Raji (cell line): Measurements from ENCODE around the gene CTDSP1.

Experiments used
- POLR2A ChIP-seq: IDR thresholded peaks from 2 replicates; pipeline ENCODE4 v1.6.1; 2011; ENCODE audit warnings: low read depth, low read length, control low read depth; ENCODE audit not compliant: insufficient read depth

Gene CTDSP1

GRCh38 chr2:218370410-218371063, 29.1 kb upstream of the CTDSP1 start:
- TF ChIP-seq POLR2A = peak; percentile 24; the same call in 1 of the 2 replicates

- TF ChIP-seq POLR2A = no peak
Observed at GRCh38 chr2:218371983-218372350, 27.7 kb upstream of the CTDSP1 start.

DNA sequence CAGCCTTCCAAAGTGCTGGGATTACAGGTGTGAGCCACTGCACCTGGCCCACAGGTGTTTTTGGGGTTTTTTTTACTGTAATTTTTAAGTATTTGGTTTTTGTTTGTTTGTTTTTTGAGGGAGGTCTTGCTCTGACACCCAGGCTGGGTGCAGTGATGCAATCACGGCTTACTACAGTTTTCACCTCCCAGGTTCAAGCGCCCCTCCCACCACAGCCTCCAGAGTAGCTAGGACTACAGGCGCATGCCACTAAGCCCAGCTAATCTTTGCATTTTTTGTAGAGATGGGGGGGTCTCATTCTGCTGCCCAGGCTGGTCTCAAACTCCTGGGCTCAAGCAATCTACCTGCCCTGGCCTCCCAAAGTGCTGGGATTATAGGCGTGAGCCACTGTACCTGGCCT, 24.9 kb upstream of the CTDSP1 start:
- TF ChIP-seq POLR2A = no peak

GRCh38 chr2:218375212-218375611, 24.5 kb upstream of the CTDSP1 start:
- TF ChIP-seq POLR2A = no peak

- TF ChIP-seq POLR2A = no peak
Observed at GRCh38 chr2:218378053-218378452, 21.6 kb upstream of the CTDSP1 start.

DNA sequence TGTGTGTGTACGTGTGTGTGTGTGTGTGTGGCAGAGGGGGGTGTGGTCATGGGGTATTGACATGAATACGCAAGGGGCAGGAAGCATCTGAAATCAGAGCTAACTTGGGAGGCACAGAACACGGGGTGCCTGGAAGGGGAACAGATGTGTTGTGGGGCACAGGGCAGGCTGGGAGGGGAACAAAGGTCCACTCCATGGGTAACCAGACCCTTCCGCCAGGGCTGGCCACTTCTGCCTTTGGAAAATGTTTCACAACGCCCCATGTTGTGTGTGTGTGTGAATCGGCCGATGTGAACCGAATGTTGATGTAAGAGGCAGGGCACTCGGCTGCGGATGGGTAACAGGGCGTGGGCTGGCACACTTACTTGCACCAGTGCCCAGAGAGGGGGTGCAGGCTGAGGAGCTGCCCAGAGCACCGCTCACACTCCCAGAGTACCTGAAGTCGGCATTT, 17.7 kb upstream of the CTDSP1 start, which contains the start of gene SLC11A1:
SLC11A1 (plus strand) TSS at position 358 of the 451 bp plus-strand sequence. CDS start 96 bp downstream, outside the sequence.
- TF ChIP-seq POLR2A = peak; percentile 33; the same call in 1 of the 2 replicates

DNA sequence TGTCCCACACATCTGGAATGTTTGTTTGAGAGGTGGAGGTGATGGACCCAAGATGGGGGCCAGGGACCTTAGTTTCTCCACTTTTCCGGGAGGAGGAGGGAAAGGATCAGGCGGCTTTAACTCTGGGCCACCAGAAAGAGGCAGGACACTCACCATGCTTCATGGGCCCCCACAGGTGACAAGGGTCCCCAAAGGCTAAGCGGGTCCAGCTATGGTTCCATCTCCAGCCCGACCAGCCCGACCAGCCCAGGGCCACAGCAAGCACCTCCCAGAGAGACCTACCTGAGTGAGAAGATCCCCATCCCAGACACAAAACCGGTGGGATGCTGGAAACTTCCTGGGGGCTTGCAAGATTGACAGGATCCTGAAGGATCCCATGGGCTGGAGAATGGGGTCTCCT, 16.9 kb upstream of the CTDSP1 start:
- no peak for TF ChIP-seq POLR2A

- TF ChIP-seq POLR2A = no peak
Observed at GRCh38 chr2:218383892-218384519, 15.7 kb upstream of the CTDSP1 start.

- TF ChIP-seq POLR2A = no peak
Observed at GRCh38 chr2:218384975-218385374, 14.7 kb upstream of the CTDSP1 start.

DNA sequence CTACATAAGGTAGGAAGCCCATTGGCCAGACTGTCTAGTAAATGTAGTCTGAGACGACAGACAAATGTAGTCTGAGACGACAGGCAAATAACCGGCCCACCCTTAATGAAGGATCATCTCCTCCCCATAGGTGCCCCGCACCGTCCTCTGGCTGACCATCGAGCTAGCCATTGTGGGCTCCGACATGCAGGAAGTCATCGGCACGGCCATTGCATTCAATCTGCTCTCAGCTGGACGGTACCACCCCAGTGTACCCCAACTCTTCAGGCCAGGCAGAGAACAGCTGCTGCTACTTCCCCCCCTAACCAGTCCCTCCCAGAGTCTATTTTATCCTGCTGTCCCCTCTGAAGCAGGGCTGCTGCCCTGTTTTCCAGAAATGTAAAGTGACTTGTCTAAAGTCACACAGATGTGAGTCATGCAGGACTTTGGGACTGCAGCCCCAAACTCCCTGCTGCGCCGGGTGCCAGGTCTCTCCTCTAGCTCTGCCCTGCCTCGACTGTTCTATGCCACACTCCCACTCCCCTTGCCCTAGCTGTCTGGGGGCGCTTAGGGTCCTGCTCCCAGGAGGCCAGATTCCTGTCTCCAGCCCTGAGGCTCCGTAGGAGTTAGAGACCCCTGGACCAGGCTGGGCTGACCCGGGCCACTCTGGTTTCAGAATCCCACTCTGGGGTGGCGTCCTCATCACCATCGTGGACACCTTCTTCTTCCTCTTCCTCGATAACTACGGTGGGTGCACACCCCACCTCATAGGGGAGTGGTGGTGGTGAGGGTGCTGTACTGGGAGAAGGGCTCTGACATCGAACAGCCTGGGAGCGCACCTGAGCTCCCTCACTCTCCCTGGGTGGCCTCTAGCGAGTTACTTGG, 12.9 kb upstream of the CTDSP1 start:
- TF ChIP-seq POLR2A = no peak

GRCh38 chr2:218387369-218388194, 12.1 kb upstream of the CTDSP1 start:
- no peak for TF ChIP-seq POLR2A

GRCh38 chr2:218389333-218390150, 10.1 kb upstream of the CTDSP1 start:
- TF ChIP-seq POLR2A = no peak

GRCh38 chr2:218391202-218391601, 8.5 kb upstream of the CTDSP1 start:
- no peak for TF ChIP-seq POLR2A

- no peak for TF ChIP-seq POLR2A
Observed at GRCh38 chr2:218392459-218392858, 7.2 kb upstream of the CTDSP1 start.
